Measurements from ENCODE around the gene BTC.
A peak's percentile ranks its signal among the peaks of the same experiment; 100 is the strongest.

GRCh38 chr4:74793757-74794381, 454 bp downstream of the BTC start:
- TF ChIP-seq CTCF (IDR thresholded peaks at IDR 0.05) (peak; percentile 77), ZFX (IDR thresholded peaks at IDR 0.05; ENCODE audit: borderline replicate concordance) (no peak)

Data from 22Rv1 (cell line).